HK-2 (cell line): Measurements from ENCODE around the gene WEE1.
"Not testable (repeated sequence)": the region's sequence is repeated elsewhere in the genome, so short reads cannot be mapped to it uniquely, and the experiment has no call there.

ENCODE experiments used
- DNase-seq: peaks from one replicate; pipeline ENCODE4 v3.0.0-alpha.2; 2018; ENCODE audit not compliant: unreplicated experiment

WEE1 gene

GRCh38 chr11:9622353-9622752 lies 48.9 kb downstream of the WEE1 start:
- not testable (repeated sequence) for DNase-seq

- not testable (repeated sequence) for DNase-seq
Observed at GRCh38 chr11:9623053-9623452, 49.6 kb downstream of the WEE1 start.

GRCh38 chr11:9624448-9624847 lies 51.0 kb downstream of the WEE1 start:
- DNase-seq: no peak

GRCh38 chr11:9625162-9625561 lies 51.7 kb downstream of the WEE1 start:
- DNase-seq: no peak

GRCh38 chr11:9625728-9626127 lies 52.3 kb downstream of the WEE1 start:
- DNase-seq: no peak

- DNase-seq: no peak
Observed at GRCh38 chr11:9626496-9627394, 53.3 kb downstream of the WEE1 start.

GRCh38 chr11:9629064-9629463 lies 55.6 kb downstream of the WEE1 start:
- no peak for DNase-seq

GRCh38 chr11:9633679-9634078 lies 60.2 kb downstream of the WEE1 start:
- no peak for DNase-seq

GRCh38 chr11:9636691-9637090 lies 63.2 kb downstream of the WEE1 start:
- DNase-seq: no peak

GRCh38 chr11:9639099-9639498 lies 65.6 kb downstream of the WEE1 start:
- DNase-seq: no peak
